Measurements from ENCODE around the gene PDLIM7. TPM values are rescaled to one million over a fixed set of nuclear protein-coding genes. Genes with fewer than 3 reads are reported as not detected.

The PDLIM7 gene
- total and polyA plus RNA-seq, 2 of the 8 experiments (the other 6 are each of a cell fraction or from before 2014, with no cell fraction given) = 67.3 to 94.2 TPM

GRCh38 chr5:177508221-177508611 is 10.8 kb upstream of the PDLIM7 start:
- no peaks in the 10 kb centered on the region for H3K27me3 ChIP-seq (replicated peaks in 1 of 4; ENCODE audit: control insufficient read depth in 3 of 4, extremely low read depth in 1 of 4, insufficient read depth in 3 of 4, low read length in 3 of 4)
- H2AFZ ChIP-seq (ENCODE audit: low read length) = no peak overlapping the region
- no peak overlapping the region for H2BK120ac ChIP-seq (replicated peaks; ENCODE audit: low read depth, low read length)
- H3K9ac ChIP-seq (replicated peaks in 1 of 4; ENCODE audit: extremely low read depth in 1 of 4, low read depth in 3 of 4, low read length in 3 of 4) = no peak overlapping the region
- peaks cover 9 to 34% (median 25%) of the 10 kb centered on the region in 4 experiments for H3K36me3 ChIP-seq (ENCODE audit: control insufficient read depth in 2 of 4, insufficient read depth in 4 of 4, low read length in 3 of 4)
- no peak overlapping the region for H2BK5ac ChIP-seq (ENCODE audit: low read depth, low read length)
- H3K23me2 ChIP-seq (ENCODE audit: low read depth, low read length) = no peaks in the 10 kb centered on the region
- H3K4me2 ChIP-seq (ENCODE audit: insufficient read depth in 1 of 2, low read depth in 2 of 2, low read length in 2 of 2) = no peak overlapping the region
- H4K5ac ChIP-seq (ENCODE audit: insufficient read length, low read depth, low read length) = no peak overlapping the region
- H2BK12ac ChIP-seq (ENCODE audit: low read depth, low read length) = no peak overlapping the region
- H4K20me1 ChIP-seq (replicated peaks in 1 of 2; ENCODE audit: control insufficient read depth in 1 of 2, insufficient read depth in 2 of 2, low read length in 2 of 2) = peaks cover 0 to 17% of the 10 kb centered on the region in 2 experiments
- H3K56ac ChIP-seq (replicated peaks; ENCODE audit: insufficient read length, low read depth, low read length) = no peak overlapping the region
- H3K27ac ChIP-seq (ENCODE audit: low read depth, low read length) = no peak overlapping the region
- no peak overlapping the region for H3K4me3 ChIP-seq (ENCODE audit: extremely low read depth in 1 of 4, insufficient read depth in 2 of 4, low read depth in 3 of 4, low read length in 4 of 4)
- H3K4ac ChIP-seq (replicated peaks; ENCODE audit: insufficient read length, low read depth, low read length) = no peak overlapping the region
- POLR2A ChIA-PET (ENCODE audit: partially characterized antibody) = interaction anchor here (1.5 to 65.5 kb wide), 3 partner anchors 8 to 39 kb away, joined by 3 to 3349 read pairs (median 15); partner anchors contain the start of genes DBN1, DDX41, PDLIM7 and PRR7
- H2BK20ac ChIP-seq (ENCODE audit: low read length) = no peak overlapping the region
- no peaks in the 10 kb centered on the region for H3K79me1 ChIP-seq (ENCODE audit: low read depth, low read length)
- H4K8ac ChIP-seq (ENCODE audit: extremely low read depth, insufficient read depth, low read length) = 0 out of 2 replicates have a peak overlapping the region, but pooled peaks have one; percentile 14
- DNase-seq (ENCODE audit: low read depth in 1 of 2, low spot score in 2 of 2) (no peak), FAIRE-seq (no peak)
- peaks cover 0 to 12% (median 9%) of the 10 kb centered on the region in 4 experiments; a peak in 5 of 7 replicates for H3K4me1 ChIP-seq (replicated peaks in 1 of 4; ENCODE audit: control insufficient read depth in 3 of 4, insufficient read depth in 4 of 4, low read length in 3 of 4)
- CTCF ChIA-PET (ENCODE audit: partially characterized antibody) = interaction anchor here (0.8 to 20.8 kb wide), 11 partner anchors 8 to 568 kb away, joined by 3 to 306 read pairs (median 3); partner anchors contain the start of genes DBN1 and PDLIM7
- no peak overlapping the region for H3K14ac ChIP-seq (ENCODE audit: insufficient read length)
- H3K79me2 ChIP-seq (ENCODE audit: control insufficient read depth in 1 of 2, insufficient read depth in 2 of 2, low read length in 2 of 2) = no peaks in the 10 kb centered on the region
- no peaks in the 10 kb centered on the region for H3K9me3 ChIP-seq (ENCODE audit: insufficient read depth in 2 of 2, low read depth in 1 of 2, low read length in 1 of 2)
- no peak overlapping the region for H3K18ac ChIP-seq (ENCODE audit: extremely low read depth, low read length)
- H2AK5ac ChIP-seq (ENCODE audit: low read depth, low read length) = no peak overlapping the region
- H3K23ac ChIP-seq (ENCODE audit: insufficient read length) = no peak overlapping the region
- 96% methylated on average over 23 of the region's 26 CpGs; no CpG with 5 or more reads in 1 of the 2 experiments for WGBS, 2 experiments (ENCODE audit: extremely low coverage in 1 of 2, insufficient coverage in 1 of 2, insufficient read length in 1 of 2, insufficient replicate concordance in 2 of 2, low coverage in 1 of 2, low lambda C conversion rate in 2 of 2, missing lambda C conversion rate in 1 of 2)
- no peak overlapping the region for H4K91ac ChIP-seq (replicated peaks; ENCODE audit: insufficient read length, low read length)
- H2BK15ac ChIP-seq (ENCODE audit: low read length) = no peak overlapping the region
- no peak for TF ChIP-seq NANOG (IDR thresholded peaks at IDR 0.05; ENCODE audit: insufficient read depth, low read depth, low read length, poor library complexity, severe bottlenecking)
- no peak for TF ChIP-seq SAP30 (IDR thresholded peaks at IDR 0.05; ENCODE audit: insufficient read depth, insufficient replicate concordance, low read length)
- TF ChIP-seq KDM1A (IDR thresholded peaks at IDR 0.05; ENCODE audit: borderline replicate concordance, low read length) = no peak
- no peak for TF ChIP-seq EGR1 (IDR thresholded peaks at IDR 0.05; ENCODE audit: borderline replicate concordance, low read depth, low read length)
- TF ChIP-seq POLR2AphosphoS5 (IDR thresholded peaks at IDR 0.05; ENCODE audit: low read depth, low read length) = no peak
- no peak for TF ChIP-seq RBBP5 (IDR thresholded peaks at IDR 0.05; ENCODE audit: borderline replicate concordance, low read depth, low read length)
- TF ChIP-seq EP300 (IDR thresholded peaks at IDR 0.05; ENCODE audit: borderline replicate concordance in 1 of 2, low read depth in 2 of 2, low read length in 2 of 2) = no peak
- TF ChIP-seq TCF12 (IDR thresholded peaks at IDR 0.05; ENCODE audit: low read depth, low read length) = no peak
- no peak for TF ChIP-seq SIN3A (conservative IDR thresholded peaks at IDR 0.05 in 1 of 2, IDR thresholded peaks at IDR 0.05 in 1 of 2; ENCODE audit: low read depth in 1 of 2, low read length in 2 of 2)
- TF ChIP-seq CHD2 (IDR thresholded peaks at IDR 0.05; ENCODE audit: low read length) = no peak
- TF ChIP-seq CBX8 (IDR thresholded peaks at IDR 0.05; ENCODE audit: borderline replicate concordance, low read depth, low read length) = no peak
- TF ChIP-seq RNF2 (IDR thresholded peaks at IDR 0.05; ENCODE audit: borderline replicate concordance, low read depth, low read length, missing control alignments, poor library complexity, severe bottlenecking) = no peak
- no peak for TF ChIP-seq JUND (IDR thresholded peaks at IDR 0.05; ENCODE audit: low read length)

Measured in H1 (cell line).